ENCODE results near the gene SAMD4A. TPM values are rescaled to one million over a fixed set of nuclear protein-coding genes. Genes with fewer than 3 reads are reported as not detected.

The SAMD4A gene
- polyA plus RNA-seq, 4 donors = 2.7 to 9.6 (median 3.5) TPM

DNA sequence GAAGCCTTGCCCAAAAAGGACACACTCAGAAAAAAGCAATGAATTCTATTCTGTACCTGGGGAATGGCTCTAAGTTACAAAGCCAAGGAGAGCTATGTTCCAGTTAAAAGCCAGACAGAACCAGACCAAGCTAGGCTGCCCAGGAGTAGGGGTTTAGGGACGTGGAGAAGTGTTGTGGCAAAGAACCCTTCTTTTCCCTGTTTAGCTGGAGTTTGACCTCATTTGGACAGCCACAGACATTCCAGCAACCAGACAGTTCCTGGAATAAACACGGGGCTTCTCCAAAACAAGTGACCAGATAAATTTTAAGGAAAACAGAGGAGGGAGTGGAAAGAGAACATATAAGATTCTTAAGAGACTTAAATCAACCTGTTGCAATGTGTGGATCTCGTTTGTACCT is 273.4 kb downstream of the SAMD4A start:
- H3K27ac ChIP-seq (ENCODE audit: low read depth in 1 of 3, low read length in 2 of 3) = no peak overlapping the region
- H3K36me3 ChIP-seq (ENCODE audit: control insufficient read depth in 3 of 3, insufficient read depth in 2 of 3, low read depth in 1 of 3, low read length in 3 of 3) = peaks cover 0 to 8% (median 5%) of the 10 kb centered on the region in 3 donors
- no peaks in the 10 kb centered on the region for H3K27me3 ChIP-seq (ENCODE audit: control insufficient read depth in 3 of 3, insufficient read depth in 3 of 3, low read length in 3 of 3)
- H3K4me1 ChIP-seq (ENCODE audit: control insufficient read depth in 3 of 3, insufficient read depth in 2 of 3, low read depth in 1 of 3, low read length in 2 of 3) = peaks cover 0 to 42% (median 2%) of the 10 kb centered on the region in 3 donors
- H3K4me3 ChIP-seq (ENCODE audit: low read depth in 1 of 3, low read length in 3 of 3) = no peak overlapping the region
- DNase-seq (no peak), FAIRE-seq (no peak)
- H3K9me3 ChIP-seq (ENCODE audit: control insufficient read depth in 2 of 2, insufficient read depth in 1 of 2, low read depth in 1 of 2, low read length in 1 of 2) = no peaks in the 10 kb centered on the region
- 71 to 84% (median 81%) methylated on average over 3 of the region's 3 CpGs for WGBS, 3 donors

DNA sequence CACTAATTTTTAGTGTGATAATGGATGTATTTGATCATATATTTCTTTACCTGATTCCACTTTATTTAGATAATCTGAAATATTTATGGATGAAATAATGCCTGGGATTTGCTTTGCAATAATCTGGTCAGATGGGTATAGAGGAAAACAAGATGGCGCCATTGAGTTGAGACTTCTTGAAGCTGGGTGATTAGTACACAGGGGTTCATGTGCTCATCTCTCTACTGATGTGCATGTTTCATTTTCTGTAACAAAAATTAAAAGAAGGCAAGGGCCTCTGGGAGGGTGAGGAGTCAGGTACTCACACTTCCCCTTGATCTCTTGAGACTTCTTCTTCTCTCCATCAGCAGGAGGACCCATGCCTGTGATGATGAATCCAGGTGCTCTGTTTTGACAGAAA is 273.9 kb downstream of the SAMD4A start:
- FAIRE-seq (no peak), DNase-seq (no peak)
- H3K4me1 ChIP-seq (ENCODE audit: control insufficient read depth in 3 of 3, insufficient read depth in 2 of 3, low read depth in 1 of 3, low read length in 2 of 3) = peaks cover 0 to 46% (median 2%) of the 10 kb centered on the region in 3 donors
- H3K9me3 ChIP-seq (ENCODE audit: control insufficient read depth in 2 of 2, insufficient read depth in 1 of 2, low read depth in 1 of 2, low read length in 1 of 2) = no peaks in the 10 kb centered on the region
- no peak overlapping the region for H3K4me3 ChIP-seq (ENCODE audit: low read depth in 1 of 3, low read length in 3 of 3)
- H3K36me3 ChIP-seq (ENCODE audit: control insufficient read depth in 3 of 3, insufficient read depth in 2 of 3, low read depth in 1 of 3, low read length in 3 of 3) = peaks cover 0 to 10% (median 5%) of the 10 kb centered on the region in 3 donors
- no peak overlapping the region for H3K27ac ChIP-seq (ENCODE audit: low read depth in 1 of 3, low read length in 2 of 3)
- no peaks in the 10 kb centered on the region for H3K27me3 ChIP-seq (ENCODE audit: control insufficient read depth in 3 of 3, insufficient read depth in 3 of 3, low read length in 3 of 3)
- 93 to 100% (median 100%) methylated on average over 1 of the region's 1 CpG for WGBS, 3 donors

Other genes starting within 250 kb of the SAMD4A start
- 10 to 100 TPM in 3 of 4 donors, 1 to 10 TPM in 1; 2.2 to 56.3 (median 13.2) TPM for gene CDKN3, start 170.1 kb upstream of the SAMD4A start, polyA plus RNA-seq
- 100 to 1,000 TPM in 3 of 4 donors, 10 to 100 TPM in 1; 70.7 to 203 (median 163) TPM for gene CNIH1, start 125.8 kb upstream of the SAMD4A start, polyA plus RNA-seq
- 10 to 100 TPM; 25.9 to 51.6 (median 33.5) TPM for gene GMFB, start 78.1 kb upstream of the SAMD4A start, polyA plus RNA-seq
- gene CGRRF1, start 57.2 kb upstream of the SAMD4A start, polyA plus RNA-seq = 10 to 100 TPM; 11.9 to 16.5 (median 15.6) TPM

Data from small intestine (tissue), 7 donors.